Gastrocnemius medialis (tissue), 4 donors: ENCODE data around the gene OSTF1. TPM values are rescaled to one million over a fixed set of nuclear protein-coding genes. Genes with fewer than 3 reads are reported as not detected.

ENCODE experiments used
- ATAC-seq, 2 donors: fragments of 150-250 bp; one replicate each; pipeline ENCODE4 v1.9.1; 2016
- DNase-seq, 2 donors: peaks; one replicate each; pipeline ENCODE4 v3.0.0-alpha.2; 2019
- H3K27ac ChIP-seq, 4 donors: fragments of 200-600 bp; sonication (generic); 1 replicate in 1 of 4; 2 replicates in 3 of 4; pipeline ENCODE4 v1.5.1; 2016 to 2018; ENCODE audit warnings: mild to moderate bottlenecking in 2 of 4, moderate library complexity in 1 of 4
- H3K27me3 ChIP-seq, 3 donors: fragments of 200-600 bp; sonication (generic) in 2 of 3; 1 replicate in 1 of 3; 2 replicates in 2 of 3; pipeline versions ENCODE4 v1.5.1 to v1.6.0; 2016 to 2019; ENCODE audit warnings: mild to moderate bottlenecking in 1 of 3, moderate library complexity in 1 of 3
- H3K36me3 ChIP-seq, 2 donors: fragments of 200-600 bp; sonication (generic) in 1 of 2; one replicate each; pipeline ENCODE4 v1.5.1; 2017 to 2018
- H3K4me1 ChIP-seq, 2 donors: fragments of 200-600 bp; sonication (generic) in 1 of 2; one replicate each; pipeline ENCODE4 v1.5.1; 2016 to 2017; ENCODE audit warnings: mild to moderate bottlenecking in 2 of 2
- H3K4me3 ChIP-seq, 4 donors: fragments of 200-600 bp; sonication (generic) in 3 of 4; 1 replicate in 1 of 4; 2 replicates in 3 of 4; pipeline ENCODE4 v1.5.1; 2016 to 2019; ENCODE audit warnings: mild to moderate bottlenecking in 2 of 4
- H3K9me3 ChIP-seq, 3 donors: fragments of 200-600 bp; sonication (generic) in 2 of 3; 1 replicate in 1 of 3; 2 replicates in 2 of 3; pipeline ENCODE4 v1.5.1; 2016 to 2019
- CTCF ChIP-seq, 5 experiments: fragments of 450-650 bp in 3 of 5; fragments of 200-600 bp in 2 of 5; sonication (generic) in 2 of 5; IDR thresholded peaks in 4 of 5; conservative IDR thresholded peaks in 1 of 5; 1 replicate in 4 of 5; 2 replicates in 1 of 5; pipeline ENCODE4 v1.5.1; 2016 to 2019; ENCODE audit warnings: antibody characterized with exemption in 5 of 5, mild to moderate bottlenecking in 3 of 5, moderate library complexity in 3 of 5
- POLR2A ChIP-seq, 2 donors: fragments of 450-650 bp; IDR thresholded peaks; one replicate each; pipeline ENCODE4 v1.6.1; 2017; ENCODE audit warnings: antibody characterized with exemption in 2 of 2, mild to moderate bottlenecking in 2 of 2, moderate library complexity in 2 of 2
- in situ Hi-C, 4 donors: fragments of 200-750 bp; cut with MboI; loops; one replicate each; pipeline versions ENCODE4 v1.15.0 to v1.8.0; 2017; ENCODE audit warnings: low sequenced_read_pairs in 4 of 4
- intact Hi-C: fragments of 100-400 bp; cut with DNase I; formaldehyde crosslinking; loops from one replicate; pipeline ENCODE4 v1.15.1; 2023; ENCODE audit warnings: low total_unique reads
- total RNA-seq, 4 donors: library from RNA; depleted of rRNA; stranded (reverse); fragments of >200 nt; gene quantifications; one replicate each; pipeline versions ENCODE4 v1.1.0 to v1.2.3, GENCODE V29; 2016

The OSTF1 gene
- total RNA-seq, 4 donors from 2014 or later, result 5.2 to 9.8 (median 6.2) TPM

- intact Hi-C loops, result no loop called here
- H3K27me3 ChIP-seq, result no peaks in the 10 kb centered on the region
- no peak overlapping the region for H3K27ac ChIP-seq
- DNase-seq, result no peak
- no peaks in the 10 kb centered on the region for H3K9me3 ChIP-seq
- H3K36me3 ChIP-seq, result no peaks in the 10 kb centered on the region
- no peaks in the 10 kb centered on the region for H3K4me1 ChIP-seq
- no peak overlapping the region for H3K4me3 ChIP-seq
- TF ChIP-seq CTCF (IDR thresholded peaks at IDR 0.05 in 4 of 5, conservative IDR thresholded peaks at IDR 0.05 in 1 of 5) (no peak), POLR2A (IDR thresholded peaks at IDR 0.05) (no peak)
- ATAC-seq, result no peak
- in situ Hi-C loops, result loop anchor here in 2 of 4 donors (25.0 kb wide), 2 partner anchors 687 to 1137 kb away; no protein-coding TSS in a partner anchor
These were observed 87.1 kb downstream of the OSTF1 start for GRCh38 chr9:75175395-75175794.

- ATAC-seq (no peak), DNase-seq (no peak)
- TF ChIP-seq CTCF (IDR thresholded peaks at IDR 0.05 in 4 of 5, conservative IDR thresholded peaks at IDR 0.05 in 1 of 5), result no peak
- TF ChIP-seq POLR2A (IDR thresholded peaks at IDR 0.05), result no peak
- H3K27ac ChIP-seq, result no peak overlapping the region
- H3K36me3 ChIP-seq, result no peaks in the 10 kb centered on the region
- H3K4me3 ChIP-seq, result no peak overlapping the region
- in situ Hi-C loops (loop anchor here in 2 of 4 donors (25.0 kb wide), 2 partner anchors 686 to 1136 kb away; no protein-coding TSS in a partner anchor), intact Hi-C loops (no loop called here)
- H3K9me3 ChIP-seq, result no peaks in the 10 kb centered on the region
- no peaks in the 10 kb centered on the region for H3K4me1 ChIP-seq
- no peaks in the 10 kb centered on the region for H3K27me3 ChIP-seq
These were observed 87.7 kb downstream of the OSTF1 start for GRCh38 chr9:75176037-75176436.

- H3K4me3 ChIP-seq, result no peak overlapping the region
- H3K4me1 ChIP-seq, result no peaks in the 10 kb centered on the region
- TF ChIP-seq POLR2A (IDR thresholded peaks at IDR 0.05) (no peak), CTCF (IDR thresholded peaks at IDR 0.05 in 4 of 5, conservative IDR thresholded peaks at IDR 0.05 in 1 of 5) (no peak)
- ATAC-seq (no peak), DNase-seq (no peak)
- H3K9me3 ChIP-seq, result no peaks in the 10 kb centered on the region
- intact Hi-C loops, result no loop called here
- in situ Hi-C loops, result loop anchor here in 2 of 4 donors (25.0 kb wide), 2 partner anchors 681 to 1131 kb away; no protein-coding TSS in a partner anchor
- no peaks in the 10 kb centered on the region for H3K27me3 ChIP-seq
- no peaks in the 10 kb centered on the region for H3K36me3 ChIP-seq
- no peak overlapping the region for H3K27ac ChIP-seq
These were observed 93.4 kb downstream of the OSTF1 start for GRCh38 chr9:75181750-75182149.

GRCh38 chr9:75183306-75183705, 95.0 kb downstream of the OSTF1 start:
- H3K27me3 ChIP-seq, result no peaks in the 10 kb centered on the region
- H3K27ac ChIP-seq, result no peak overlapping the region
- in situ Hi-C loops, result loop anchor here in 2 of 4 donors (25.0 kb wide), 2 partner anchors 679 to 1129 kb away; no protein-coding TSS in a partner anchor
- no peaks in the 10 kb centered on the region for H3K9me3 ChIP-seq
- ATAC-seq (no peak), DNase-seq (no peak)
- H3K4me3 ChIP-seq, result no peak overlapping the region
- intact Hi-C loops, result no loop called here
- no peaks in the 10 kb centered on the region for H3K4me1 ChIP-seq
- no peaks in the 10 kb centered on the region for H3K36me3 ChIP-seq
- TF ChIP-seq CTCF (IDR thresholded peaks at IDR 0.05 in 4 of 5, conservative IDR thresholded peaks at IDR 0.05 in 1 of 5) (no peak), POLR2A (IDR thresholded peaks at IDR 0.05) (no peak)

- Histone ChIP-seq H3K4me1 (no peaks in the 10 kb centered on the region), H3K36me3 (no peaks in the 10 kb centered on the region), H3K27ac (no peak overlapping the region), H3K27me3 (no peaks in the 10 kb centered on the region), H3K4me3 (no peak overlapping the region), H3K9me3 (no peaks in the 10 kb centered on the region)
- DNase-seq, result no peak
- ATAC-seq, result no peak
- intact Hi-C loops (no loop called here), in situ Hi-C loops (loop anchor here in 2 of 4 donors (25.0 kb wide), 2 partner anchors 678 to 1128 kb away; no protein-coding TSS in a partner anchor)
- TF ChIP-seq CTCF (IDR thresholded peaks at IDR 0.05 in 4 of 5, conservative IDR thresholded peaks at IDR 0.05 in 1 of 5) (no peak), POLR2A (IDR thresholded peaks at IDR 0.05) (no peak)
These were observed 96.2 kb downstream of the OSTF1 start for GRCh38 chr9:75184471-75184870.
